GM12878 (cell line): Measurements from ENCODE around the gene CIB4. TPM values are rescaled to one million over a fixed set of nuclear protein-coding genes. Genes with fewer than 3 reads are reported as not detected.

Experiments used
- ATAC-seq: fragments of 200-7000 bp; cut with Tn5 transposase; 3 replicates; pipeline ENCODE4 v1.9.1; 2020; ENCODE audit warnings: mild to moderate bottlenecking, moderate library complexity
- BruUV-seq: library from RNA; stranded (reverse); fragments of 400-500 nt; replicated peaks from 2 replicates; lab custom pipeline; 2021; lab: Mats Ljungman, UMichigan
- CTCF ChIA-PET: fragments of 300-600 bp; sonication (Branson Sonifier 250); formaldehyde crosslinking; extraction: SDS; loops from one replicate; lab custom pipeline; 2021; ENCODE audit warnings: inconsistent platforms; lab: Yijun Ruan, JAX
- POLR2A ChIA-PET: fragments of 350-600 bp; formaldehyde crosslinking; extraction: SDS; loops from one replicate; lab custom pipeline; 2021; ENCODE audit warnings: inconsistent platforms; lab: Charles Lee
- RAD21 ChIA-PET: fragments of 300-600 bp; sonication (Branson Sonifier 250); formaldehyde crosslinking; loops from one replicate; lab custom pipeline; 2023; ENCODE audit warnings: antibody characterized with exemption; ENCODE audit not compliant: unreplicated experiment; lab: Charles Lee
- SMC1A ChIA-PET: fragments of 300-600 bp; sonication (Branson Sonifier 250); formaldehyde crosslinking; loops from one replicate; lab custom pipeline; 2023; ENCODE audit not compliant: unreplicated experiment, uncharacterized antibody; lab: Charles Lee
- DNase-seq: peaks from one replicate; pipeline ENCODE4 v3.0.0-alpha.2; 2011; ENCODE audit warnings: low read depth, low spot score
- FAIRE-seq: peaks from 3 replicates; lab custom pipeline; 2011; peaks lifted over from hg19 to GRCh38; lab: Jason Lieb, UNC
- H2AFZ ChIP-seq: 2 replicates; pipeline ENCODE4 v1.6.0; 2011; ENCODE audit warnings: low read depth, low read length, control low read depth; ENCODE audit not compliant: control insufficient read depth
- H3K27ac ChIP-seq: 2 replicates; pipeline ENCODE4 v1.5.1; 2011; ENCODE audit warnings: control low read depth; ENCODE audit not compliant: control insufficient read depth, insufficient read depth
- H3K27me3 ChIP-seq, 2 experiments: replicated peaks in 1 of 2; 2 replicates each; pipeline versions ENCODE4 v1.6.0 to v1.6.1; 2011; ENCODE audit warnings: low read length in 1 of 2; ENCODE audit not compliant: control insufficient read depth in 2 of 2, insufficient read depth in 2 of 2
- H3K36me3 ChIP-seq, 2 experiments: 2 replicates each; pipeline ENCODE4 v1.5.1; 2011; ENCODE audit warnings: low read length in 1 of 2; ENCODE audit not compliant: control insufficient read depth in 2 of 2, insufficient read depth in 2 of 2
- H3K4me1 ChIP-seq: 2 replicates; pipeline ENCODE4 v1.6.1; 2011; ENCODE audit warnings: mild to moderate bottlenecking, low read length, moderate library complexity, mixed read lengths; ENCODE audit not compliant: control insufficient read depth, insufficient read depth
- H3K4me2 ChIP-seq: 2 replicates; pipeline ENCODE4 v1.6.0; 2011; ENCODE audit warnings: control low read depth; ENCODE audit not compliant: control insufficient read depth, insufficient read depth
- H3K4me3 ChIP-seq: fragments of 200-600 bp; sonication (generic); 2 replicates; pipeline ENCODE4 v1.5.1; 2016
- H3K79me2 ChIP-seq: 2 replicates; pipeline ENCODE4 v1.6.0; 2011; ENCODE audit warnings: low read length; ENCODE audit not compliant: control insufficient read depth, insufficient read depth
- H3K9ac ChIP-seq: 2 replicates; pipeline ENCODE4 v1.8.0; 2011; ENCODE audit warnings: low read length, control low read depth, mixed read lengths; ENCODE audit not compliant: control insufficient read depth, insufficient read depth
- H3K9me3 ChIP-seq: replicated peaks from 3 replicates; pipeline ENCODE4 v1.5.1; 2011; ENCODE audit warnings: mild to moderate bottlenecking, low read length; ENCODE audit not compliant: control insufficient read depth, insufficient read depth
- H4K20me1 ChIP-seq: 2 replicates; pipeline ENCODE4 v1.6.0; 2011; ENCODE audit not compliant: control insufficient read depth, insufficient read depth
- ATF7 ChIP-seq: fragments of 450-650 bp; IDR thresholded peaks from 2 replicates; pipeline ENCODE4 v1.6.1; 2016; ENCODE audit warnings: low read depth, mild to moderate bottlenecking
- BACH1 ChIP-seq: fragments of 450-650 bp; IDR thresholded peaks from 2 replicates; pipeline ENCODE4 v1.6.1; 2017; ENCODE audit warnings: mild to moderate bottlenecking, borderline replicate concordance
- BHLHE40 ChIP-seq, 2 experiments: fragments of 450-650 bp in 1 of 2; IDR thresholded peaks; 2 replicates each; pipeline ENCODE4 v1.6.1; 2011 to 2017; ENCODE audit warnings: low read depth in 2 of 2, borderline replicate concordance in 1 of 2, improper control_type of control experiment in 1 of 2, low read length in 1 of 2, mild to moderate bottlenecking in 1 of 2
- CHD4 ChIP-seq: fragments of 200-600 bp; sonication (generic); IDR thresholded peaks from 2 replicates; pipeline ENCODE4 v1.6.1; 2016; ENCODE audit warnings: mild to moderate bottlenecking
- DPF2 ChIP-seq: fragments of 450-650 bp; IDR thresholded peaks from 2 replicates; pipeline ENCODE4 v1.6.1; 2017; ENCODE audit warnings: mild to moderate bottlenecking
- ESRRA ChIP-seq: IDR thresholded peaks from 2 replicates; pipeline ENCODE4 v1.6.1; 2012; ENCODE audit warnings: mild to moderate bottlenecking, low read length, improper control_type of control experiment
- FOXM1 ChIP-seq: IDR thresholded peaks from 2 replicates; pipeline ENCODE4 v1.6.1; 2012; ENCODE audit warnings: low read depth, mild to moderate bottlenecking, inconsistent platforms, low read length, moderate library complexity
- HDAC2 ChIP-seq: fragments of 200-600 bp; sonication (generic); IDR thresholded peaks from 2 replicates; pipeline ENCODE4 v1.6.1; 2017
- MTA3 ChIP-seq: IDR thresholded peaks from 2 replicates; pipeline ENCODE4 v1.6.1; 2012; ENCODE audit warnings: low read length, inconsistent platforms, borderline replicate concordance
- MYB ChIP-seq: fragments of 150-350 bp; IDR thresholded peaks from 2 replicates; pipeline ENCODE4 v1.6.1; 2014; ENCODE audit warnings: mild to moderate bottlenecking, low read depth, low read length, borderline replicate concordance
- MYC ChIP-seq: IDR thresholded peaks from 2 replicates; pipeline ENCODE4 v1.6.1; 2011; ENCODE audit warnings: mild to moderate bottlenecking, low read length, moderate library complexity, inconsistent platforms; ENCODE audit not compliant: insufficient read depth, insufficient replicate concordance, insufficient read length, severe bottlenecking
- NFXL1 ChIP-seq: fragments of 450-650 bp; IDR thresholded peaks from 2 replicates; pipeline ENCODE4 v1.6.1; 2017; ENCODE audit warnings: antibody characterized with exemption, mild to moderate bottlenecking, borderline replicate concordance
- PAX8 ChIP-seq: fragments of 450-650 bp; IDR thresholded peaks from 2 replicates; pipeline ENCODE4 v1.6.1; 2017; ENCODE audit warnings: mild to moderate bottlenecking, moderate library complexity
- RB1 ChIP-seq: fragments of 450-650 bp; formaldehyde crosslinking; IDR thresholded peaks from 2 replicates; pipeline ENCODE4 v1.6.1; 2017; ENCODE audit warnings: mild to moderate bottlenecking, borderline replicate concordance
- RUNX3 ChIP-seq: IDR thresholded peaks from 2 replicates; pipeline ENCODE4 v1.6.1; 2012; ENCODE audit warnings: low read length, inconsistent platforms
- SP1 ChIP-seq: IDR thresholded peaks from one replicate; pipeline ENCODE4 v1.6.1; 2011; ENCODE audit warnings: low read depth, low read length
- STAT1 ChIP-seq: fragments of 450-650 bp; conservative IDR thresholded peaks from 2 replicates; pipeline ENCODE4 v1.6.1; 2014; ENCODE audit warnings: antibody characterized with exemption, mild to moderate bottlenecking
- WGBS: methylation state at CpG from one replicate; pipeline ENCODE4 v1.1.6; 2016; ENCODE audit warnings: low lambda C conversion rate; ENCODE audit not compliant: insufficient replicate concordance, insufficient coverage; ENCODE audit errors: missing lambda C conversion rate; 5-methylcytosine and 5-hydroxymethylcytosine counted together
- in situ Hi-C: fragments of 300-500 bp; cut with MboI; formaldehyde crosslinking; loops from 9 replicates; pipeline ENCODE4 v1.14.3; 2018; ENCODE audit warnings: mixed read lengths
- intact Hi-C: fragments of 100-400 bp; cut with micrococcal nuclease; formaldehyde crosslinking; loops from one replicate; pipeline ENCODE4 v1.14.2; 2022; ENCODE audit not compliant: unreplicated experiment
- polyA plus RNA-seq, 11 experiments: library from polyadenylated mRNA; depleted of rRNA in 4 of 11; unstranded in 6 of 11; stranded (reverse) in 5 of 11; fragments of >200 nt; fragmentation: Nextera tagmentation in 4 of 11; fragmentation: Illumina TruSeq in 1 of 11; extraction: Ambion mirVana in 4 of 11; extraction: Trizol in 1 of 11; gene quantifications; 1 replicate in 1 of 11; 2 replicates in 10 of 11; pipeline versions ENCODE4 v1.2.1 to v1.2.3, GENCODE V29; 2011 to 2016; ENCODE audit warnings: inconsistent platforms in 2 of 11, missing spikeins in 2 of 11, low read depth in 1 of 11
- total RNA-seq, 4 experiments: library from RNA; depleted of rRNA in 3 of 4; stranded (reverse); fragments of >200 nt in 3 of 4; fragmentation: Illumina TruSeq in 1 of 4; extraction: Trizol in 1 of 4; gene quantifications; 2 replicates each; pipeline versions ENCODE4 v1.2.1 to v1.2.3, GENCODE V29; 2013 to 2021

Gene CIB4
- total and polyA plus RNA-seq, 10 of the 15 experiments (the other 5 are each of a cell fraction or from before 2014, with no cell fraction given): not detected

- TF ChIP-seq RUNX3: peak; percentile 32; the same call in 1 of the 2 replicates
- TF ChIP-seq MYB: no peak
- no peak for TF ChIP-seq ESRRA
- TF ChIP-seq FOXM1: no peak
- Histone ChIP-seq H3K4me1 (peaks cover 8% of the 10 kb centered on the region), H3K4me2 (no peak overlapping the region), H4K20me1 (no peaks in the 10 kb centered on the region), H3K27me3 (peaks cover 0 to 15% of the 10 kb centered on the region in 2 experiments), H3K9me3 (no peaks in the 10 kb centered on the region), H3K27ac (no peak overlapping the region), H3K4me3 (no peak overlapping the region), H2AFZ (no peak overlapping the region), H3K9ac (no peak overlapping the region), H3K36me3 (no peaks in the 10 kb centered on the region), H3K79me2 (no peaks in the 10 kb centered on the region)
- FAIRE-seq (no peak), ATAC-seq (peak; percentile 85), DNase-seq (no peak)
- 40% methylated on average over 12 of the region's 12 CpGs for WGBS
- ChIA-PET SMC1A (interaction anchor here (1.6 kb wide), 1 partner anchor 13 kb away, joined by 4 read pairs; no protein-coding TSS in a partner anchor), POLR2A (no interaction called here), CTCF (interaction anchor here (0.8 to 3.6 kb wide), 4 partner anchors 14 to 183 kb away, joined by 3 to 13 read pairs (median 5); no protein-coding TSS in a partner anchor), RAD21 (no interaction called here)
- intact Hi-C loops (no loop called here), in situ Hi-C loops (no loop called here)
- BruUV-seq: no TSS peak
Measured at GRCh38 chr2:26591619-26592505, 49.3 kb downstream of the CIB4 start.

- DNase-seq: no peak
- POLR2A ChIA-PET: no interaction called here
Measured at GRCh38 chr2:26590980-26591618, 50.1 kb downstream of the CIB4 start.

More at GRCh38 chr2:26590980-26591618, 50.1 kb downstream of the CIB4 start:
- Histone ChIP-seq H3K4me1 (peaks cover 8% of the 10 kb centered on the region), H3K27ac (no peak overlapping the region), H3K4me3 (no peak overlapping the region), H3K9me3 (no peaks in the 10 kb centered on the region)
- RAD21 ChIA-PET: no interaction called here
- TF ChIP-seq PAX8 (no peak), FOXM1 (no peak), RB1 (no peak), ATF7 (no peak), STAT1 (no peak), BACH1 (no peak), CHD4 (no peak), DPF2 (no peak), HDAC2 (no peak), SP1 (no peak), NFXL1 (no peak), MYC (no peak), MTA3 (no peak), BHLHE40 (IDR thresholded peaks at IDR 0.05; ENCODE audit: borderline replicate concordance in 1 of 2, low read depth in 2 of 2, low read length in 1 of 2) (no peak)
- TF ChIP-seq, all 136 proteins: peak for 0
- Histone ChIP-seq H3K27me3 (peaks cover 0 to 15% of the 10 kb centered on the region in 2 experiments), H3K79me2 (no peaks in the 10 kb centered on the region), H2AFZ (no peak overlapping the region), H3K4me2 (no peak overlapping the region), H3K36me3 (no peaks in the 10 kb centered on the region), H4K20me1 (no peaks in the 10 kb centered on the region), H3K9ac (no peak overlapping the region)
- ATAC-seq (no peak; the same call in 2 of the 3 replicates), FAIRE-seq (no peak)
- in situ Hi-C loops: no loop called here
- WGBS: 16% methylated on average over 11 of the region's 11 CpGs
- intact Hi-C loops: no loop called here
- ChIA-PET CTCF (interaction anchor here (0.8 to 3.6 kb wide), 3 partner anchors 13 to 183 kb away, joined by 3 to 13 read pairs (median 3); no protein-coding TSS in a partner anchor), SMC1A (no interaction called here)
- BruUV-seq: no TSS peak
